WTC11 (cell line): Measurements from ENCODE around the gene PBX3. TPM values are rescaled to one million over a fixed set of nuclear protein-coding genes. Genes with fewer than 3 reads are reported as not detected.

ENCODE experiments used
- ATAC-seq: fragments of 200-7000 bp; cut with Tn5 transposase; 2 replicates; pipeline ENCODE4 v1.10.0; 2021; ENCODE audit warnings: mild to moderate bottlenecking, moderate library complexity
- CTCF ChIA-PET: fragments of 300-600 bp; sonication (Branson Sonifier 250); formaldehyde crosslinking; loops from one replicate; lab custom pipeline; 2021; ENCODE audit warnings: antibody characterized with exemption; lab: Charles Lee
- POLR2A ChIA-PET: fragments of 350-600 bp; sonication (Branson Sonifier 250); formaldehyde crosslinking; loops from one replicate; lab custom pipeline; 2021; ENCODE audit warnings: antibody characterized with exemption; lab: Charles Lee
- DNase-seq: peaks from one replicate; pipeline ENCODE4 v3.0.0; 2021; ENCODE audit warnings: low spot score
- H3K27ac Mint-ChIP-seq: 2 replicates; pipeline ENCODE4 v1.8.0; 2021; ENCODE audit warnings: mixed read lengths
- H3K27me3 Mint-ChIP-seq: 2 replicates; pipeline ENCODE4 v1.8.0; 2021; ENCODE audit warnings: low read depth, mild to moderate bottlenecking, moderate library complexity, mixed read lengths
- H3K36me3 Mint-ChIP-seq: 2 replicates; pipeline ENCODE4 v1.8.0; 2021; ENCODE audit warnings: mixed read lengths
- H3K4me1 Mint-ChIP-seq: 2 replicates; pipeline ENCODE4 v1.8.0; 2022; ENCODE audit warnings: mixed read lengths
- H3K4me3 Mint-ChIP-seq: 2 replicates; pipeline ENCODE4 v1.8.0; 2021; ENCODE audit warnings: mild to moderate bottlenecking, moderate library complexity, mixed read lengths
- H3K9me3 Mint-ChIP-seq: 2 replicates; pipeline ENCODE4 v1.8.0; 2021; ENCODE audit warnings: mixed read lengths
- AFF4 ChIP-seq: sonication (generic); formaldehyde crosslinking; IDR thresholded peaks from 2 replicates; pipeline ENCODE4 v1.8.1; 2023; ENCODE audit warnings: mild to moderate bottlenecking, missing genetic modification reagents, borderline replicate concordance
- FOXP1 ChIP-seq: sonication (generic); formaldehyde crosslinking; IDR thresholded peaks from 2 replicates; pipeline ENCODE4 v1.8.0; 2022; ENCODE audit warnings: missing genetic modification reagents, mild to moderate bottlenecking, moderate library complexity, borderline replicate concordance
- FOXP4 ChIP-seq: sonication (generic); formaldehyde crosslinking; IDR thresholded peaks from 2 replicates; pipeline ENCODE4 v1.8.0; 2022; ENCODE audit warnings: mild to moderate bottlenecking, missing genetic modification reagents
- GABPB1 ChIP-seq: sonication (generic); formaldehyde crosslinking; IDR thresholded peaks from 2 replicates; pipeline ENCODE4 v1.8.1; 2023; ENCODE audit warnings: mild to moderate bottlenecking, missing genetic modification reagents
- MAX ChIP-seq: sonication (generic); formaldehyde crosslinking; IDR thresholded peaks from 2 replicates; pipeline ENCODE4 v1.8.0; 2022; ENCODE audit warnings: mild to moderate bottlenecking, missing genetic modification reagents
- MLX ChIP-seq: sonication (generic); formaldehyde crosslinking; IDR thresholded peaks from 2 replicates; pipeline ENCODE4 v1.8.1; 2023; ENCODE audit warnings: mild to moderate bottlenecking, missing genetic modification reagents, moderate library complexity
- MYBL2 ChIP-seq: sonication (generic); formaldehyde crosslinking; IDR thresholded peaks from 2 replicates; pipeline ENCODE4 v1.8.1; 2023; ENCODE audit warnings: mild to moderate bottlenecking, moderate library complexity, missing genetic modification reagents
- STAT6 ChIP-seq: sonication (generic); formaldehyde crosslinking; conservative IDR thresholded peaks from 2 replicates; pipeline ENCODE4 v1.8.1; 2023; ENCODE audit warnings: mild to moderate bottlenecking, low read depth, missing genetic modification reagents, moderate library complexity
- USF2 ChIP-seq: sonication (generic); formaldehyde crosslinking; IDR thresholded peaks from 2 replicates; pipeline ENCODE4 v1.8.1; 2023; ENCODE audit warnings: mild to moderate bottlenecking, missing genetic modification reagents, moderate library complexity
- ZNF121 ChIP-seq: sonication (generic); formaldehyde crosslinking; IDR thresholded peaks from 2 replicates; pipeline ENCODE4 v1.8.0; 2023; ENCODE audit warnings: missing genetic modification reagents
- ZNF512 ChIP-seq: sonication (generic); formaldehyde crosslinking; IDR thresholded peaks from 2 replicates; pipeline ENCODE4 v1.8.1; 2022; ENCODE audit warnings: missing genetic modification reagents, borderline replicate concordance
- total RNA-seq: library from RNA; stranded (reverse); gene quantifications from 3 replicates; pipeline ENCODE4 v1.2.3, GENCODE V29; 2021

The PBX3 gene
- total RNA-seq, 1 experiment from 2014 or later: 48.5 TPM

- no peak for TF ChIP-seq USF2 (CRISPR knock-in tag)
- TF ChIP-seq MAX (CRISPR knock-in tag): no peak
- TF ChIP-seq AFF4 (CRISPR knock-in tag): no peak
- TF ChIP-seq FOXP4: no peak
- TF ChIP-seq MLX (CRISPR knock-in tag): no peak
- TF ChIP-seq MYBL2 (CRISPR knock-in tag): no peak
- TF ChIP-seq FOXP1 (CRISPR knock-in tag): no peak
- no peak for TF ChIP-seq GABPB1 (CRISPR knock-in tag)
- no peak for TF ChIP-seq STAT6 (CRISPR knock-in tag)
- TF ChIP-seq ZNF121 (CRISPR knock-in tag): no peak
Observed at GRCh38 chr9:125991886-125992529, 244.8 kb downstream of the PBX3 start (continued).

GRCh38 chr9:125992557-125992956 is 245.4 kb downstream of the PBX3 start:
- Mint-ChIP-seq H3K27me3 (no peaks in the 10 kb centered on the region), H3K4me3 (no peak overlapping the region), H3K27ac (no peak overlapping the region), H3K36me3 (no peaks in the 10 kb centered on the region), H3K9me3 (no peaks in the 10 kb centered on the region), H3K4me1 (0 out of 2 replicates have a peak, but pooled peaks cover 2% of the 10 kb centered on the region)
- ChIA-PET CTCF (interaction anchor here (0.6 kb wide), 1 partner anchor 563 kb away, joined by 4 read pairs; no protein-coding TSS in a partner anchor), POLR2A (no interaction called here)
- no peak for ATAC-seq
- TF ChIP-seq ZNF512 (CRISPR knock-in tag): no peak
- DNase-seq: no peak
